GM18858 (cell line): ENCODE measurements around the gene SLC8B1.

ENCODE experiments used
- ATAC-seq: cut with Tn5 transposase; IDR thresholded peaks from one replicate; pipeline ENCODE4 v1.9.1; 2021; ENCODE audit not compliant: unreplicated experiment

SLC8B1 gene

GRCh38 chr12:113271853-113272561, 62.9 kb downstream of the SLC8B1 start:
- ATAC-seq, result no peak

- ATAC-seq, result no peak
Measured at GRCh38 chr12:113271466-113271852, 63.5 kb downstream of the SLC8B1 start.

GRCh38 chr12:113270709-113271009, 64.2 kb downstream of the SLC8B1 start:
- ATAC-seq, result no peak

DNA sequence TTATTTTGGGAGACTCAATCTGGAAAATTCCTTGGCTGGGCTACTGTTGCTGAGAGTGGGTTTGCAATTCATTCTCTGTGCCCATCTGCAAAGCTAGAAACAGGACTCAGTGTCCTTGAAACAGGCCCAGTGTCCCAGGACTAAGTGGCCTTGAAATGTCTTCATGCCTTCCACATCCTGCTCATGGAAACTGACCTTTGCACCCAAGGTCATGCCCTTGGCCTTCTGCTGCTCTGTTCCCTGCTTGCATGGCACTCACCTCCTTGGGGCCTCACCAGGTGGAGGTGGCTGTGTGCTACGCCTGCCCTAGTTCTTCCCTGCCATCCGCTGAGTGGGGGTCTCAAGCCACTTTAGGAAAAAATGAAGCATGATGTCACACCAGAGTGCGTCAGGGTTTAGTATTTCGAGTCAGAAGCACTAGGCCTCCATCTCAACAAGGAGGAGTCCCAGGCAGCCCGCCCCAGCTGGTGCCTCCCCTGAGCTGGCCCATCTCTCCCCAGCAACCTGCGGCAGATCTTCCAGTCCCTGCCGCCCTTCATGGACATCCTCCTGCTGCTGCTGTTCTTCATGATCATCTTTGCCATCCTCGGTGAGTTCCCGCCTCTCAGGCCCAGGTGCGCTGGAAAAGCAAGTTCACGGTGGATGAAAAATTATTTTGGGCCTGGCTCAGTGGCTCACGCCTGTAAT, 65.5 kb downstream of the SLC8B1 start:
- no peak for ATAC-seq

- no peak for ATAC-seq
Measured at GRCh38 chr12:113268621-113269020, 66.3 kb downstream of the SLC8B1 start.

GRCh38 chr12:113268136-113268535, 66.8 kb downstream of the SLC8B1 start:
- no peak for ATAC-seq

GRCh38 chr12:113267621-113268020, 67.3 kb downstream of the SLC8B1 start:
- ATAC-seq, result no peak

- ATAC-seq, result no peak
Measured at GRCh38 chr12:113266106-113266895, 68.6 kb downstream of the SLC8B1 start.

- ATAC-seq, result no peak
Measured at GRCh38 chr12:113263431-113263963, 71.4 kb downstream of the SLC8B1 start.

DNA sequence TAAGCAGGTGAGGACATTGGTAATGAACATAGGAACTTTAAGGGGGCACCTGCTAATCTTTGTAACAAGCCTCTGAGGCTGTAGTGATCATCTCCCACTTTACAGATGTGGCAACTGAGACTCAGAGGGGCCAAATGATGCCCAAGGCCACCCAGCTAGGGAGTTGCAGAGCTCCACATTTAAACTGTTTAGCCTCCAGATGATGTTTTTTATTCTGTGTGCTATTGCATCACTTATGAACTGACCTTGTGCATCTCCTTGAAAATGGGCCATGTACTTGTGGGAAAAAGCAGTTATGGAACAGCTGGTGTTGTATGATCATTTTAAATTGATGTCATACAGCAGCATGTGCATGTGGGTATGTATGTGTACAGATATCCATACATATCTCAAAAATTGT, 72.2 kb downstream of the SLC8B1 start:
- no peak for ATAC-seq

DNA sequence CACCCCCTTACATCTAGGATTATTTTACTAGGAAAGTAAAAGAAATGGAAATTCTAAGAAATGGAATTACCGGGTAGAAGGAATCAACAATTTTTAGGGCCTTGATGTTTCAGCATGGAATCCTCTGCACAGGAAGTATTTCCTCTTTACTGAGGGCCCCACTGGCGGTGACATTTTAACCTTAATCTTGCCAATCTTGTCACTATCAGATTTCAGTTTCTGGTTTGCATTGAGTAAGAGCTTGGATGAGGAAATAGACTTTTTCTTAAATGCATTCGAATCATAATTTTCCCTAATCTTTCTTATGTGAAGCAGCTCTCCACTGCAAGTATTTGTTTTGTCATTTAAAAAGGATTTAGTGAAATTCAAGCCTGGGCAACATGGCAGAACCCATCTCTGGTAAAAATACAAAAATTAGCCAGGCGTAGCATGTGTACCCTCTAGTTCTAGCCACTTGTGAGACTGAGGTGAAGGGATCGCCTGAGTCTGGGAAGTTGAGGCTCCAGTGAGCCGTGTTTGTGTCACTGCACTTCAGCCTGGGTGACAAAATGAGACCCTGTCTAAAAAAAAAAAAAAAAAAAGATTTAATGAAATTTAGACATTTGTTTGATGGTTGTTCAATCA, 73.0 kb downstream of the SLC8B1 start:
- ATAC-seq, result no peak

DNA sequence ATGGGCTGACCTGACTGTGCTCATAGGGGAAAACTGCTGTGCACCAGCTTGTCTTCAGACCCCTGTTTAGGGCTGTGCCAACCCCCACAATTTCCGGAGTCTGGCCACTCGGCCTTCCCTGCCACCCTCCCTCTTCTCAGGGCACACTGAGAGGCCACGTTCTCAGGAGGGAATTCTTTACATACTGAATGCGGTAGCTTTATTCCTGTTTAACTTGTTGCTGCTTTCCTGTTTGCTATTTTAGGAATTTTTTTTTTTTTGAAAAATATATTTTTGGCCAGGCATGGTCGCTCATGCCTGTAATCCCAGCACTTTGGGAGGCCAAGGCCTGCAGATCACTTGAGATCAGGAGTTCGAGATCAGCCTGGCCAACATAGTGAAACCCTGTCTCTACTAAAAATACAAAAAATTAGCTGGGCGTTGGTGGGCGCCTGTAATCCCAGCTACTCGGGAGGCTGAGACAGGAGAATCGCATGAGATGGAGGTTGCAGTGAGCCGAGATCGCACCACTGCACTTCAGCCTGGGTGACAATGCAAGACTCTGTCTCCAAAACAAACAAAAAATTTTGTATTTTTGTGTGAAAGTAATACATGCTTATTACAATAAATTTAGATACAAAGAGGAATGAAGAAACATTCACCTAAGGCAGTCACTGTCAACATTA, 74.1 kb downstream of the SLC8B1 start:
- no peak for ATAC-seq

DNA sequence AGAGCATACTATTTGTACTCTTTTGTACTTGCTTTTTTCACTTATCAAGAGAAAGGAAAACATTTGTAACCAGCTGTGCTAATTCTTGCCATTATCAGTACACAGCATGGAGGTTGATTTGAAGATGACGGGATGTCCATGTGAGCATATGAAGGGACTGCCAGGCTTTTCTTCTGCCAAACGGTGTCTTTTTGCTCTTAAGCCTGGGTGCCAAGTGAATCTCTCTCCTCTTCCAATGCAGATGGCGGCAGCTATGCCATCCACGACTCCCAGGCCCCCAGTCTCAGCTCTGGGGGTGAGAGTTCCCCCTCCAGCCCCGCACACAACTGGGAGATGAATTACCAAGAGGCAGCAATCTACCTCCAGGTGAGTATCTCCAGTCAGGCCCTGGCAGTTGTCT, 74.8 kb downstream of the SLC8B1 start:
- ATAC-seq, result no peak

DNA sequence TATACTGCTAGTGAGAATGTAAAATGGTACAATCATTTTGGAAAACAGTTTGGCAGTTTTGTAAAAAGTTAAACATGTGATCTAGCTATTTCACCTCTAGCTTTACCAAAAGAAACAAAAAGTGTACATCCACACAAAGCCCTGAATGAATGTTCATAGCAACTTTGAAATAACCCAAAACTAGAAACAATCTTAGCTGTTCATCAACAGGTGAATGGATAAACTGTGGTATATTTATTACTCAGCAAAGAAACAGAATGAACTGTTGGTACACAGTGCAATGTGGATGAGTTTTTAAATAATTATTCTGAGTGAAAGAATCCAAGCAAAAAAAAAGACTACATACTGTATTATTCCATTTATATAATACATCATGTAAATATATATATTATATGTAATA, 77.3 kb downstream of the SLC8B1 start:
- ATAC-seq, result no peak

DNA sequence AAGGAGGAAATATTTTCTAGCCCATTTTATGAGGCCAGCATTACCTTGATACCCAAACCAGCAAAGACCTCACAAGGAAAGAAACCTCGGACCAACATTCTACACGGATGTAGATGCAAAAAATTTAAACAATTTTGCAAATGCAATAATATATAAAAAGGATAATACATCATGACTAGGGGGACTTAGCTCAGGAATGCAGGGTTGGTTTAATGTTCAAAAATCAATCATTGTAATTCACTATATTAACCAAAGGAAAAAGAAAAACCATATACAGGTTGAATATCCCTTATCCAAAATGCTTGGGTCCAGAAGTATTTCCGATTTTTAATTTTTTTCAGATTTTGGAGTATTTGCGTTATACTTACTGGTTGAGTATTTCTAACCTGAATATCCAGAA, 80.6 kb downstream of the SLC8B1 start:
- ATAC-seq, result no peak

DNA sequence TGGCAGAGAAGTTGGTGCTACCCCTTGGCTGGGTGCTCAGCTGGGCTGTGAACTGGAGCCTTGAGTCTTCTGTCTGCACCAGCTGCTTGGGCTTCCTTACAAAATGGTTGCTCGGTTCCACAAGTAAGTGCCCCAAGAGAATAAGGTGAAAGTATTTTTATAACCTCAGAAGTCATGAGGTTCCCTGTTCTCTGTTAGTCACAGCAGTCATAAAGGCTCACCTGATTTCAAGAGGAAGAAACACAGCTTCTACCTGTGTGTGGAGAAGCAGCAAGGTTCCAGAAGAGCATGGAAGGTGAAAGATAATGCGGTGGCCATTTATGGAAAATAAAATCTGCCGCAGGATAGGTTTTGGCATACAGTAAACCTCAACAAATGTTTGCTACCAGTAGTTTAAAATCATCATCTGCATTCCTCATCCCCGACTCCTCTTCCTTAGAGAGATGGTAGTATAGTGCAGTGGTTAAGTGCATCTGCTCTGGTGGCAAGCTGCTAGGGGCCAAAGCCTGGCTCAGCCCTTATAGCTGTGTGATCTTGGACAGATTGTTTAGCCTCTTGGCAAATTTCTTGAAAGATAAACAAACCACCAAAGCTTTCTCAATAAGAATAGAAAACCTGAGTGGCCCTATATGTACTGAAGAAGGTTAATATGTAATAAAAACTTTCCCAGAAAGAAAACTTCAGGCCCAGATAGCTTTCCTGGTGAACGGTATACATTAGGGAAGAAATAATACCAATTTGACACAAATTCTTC, 81.2 kb downstream of the SLC8B1 start:
- no peak for ATAC-seq

DNA sequence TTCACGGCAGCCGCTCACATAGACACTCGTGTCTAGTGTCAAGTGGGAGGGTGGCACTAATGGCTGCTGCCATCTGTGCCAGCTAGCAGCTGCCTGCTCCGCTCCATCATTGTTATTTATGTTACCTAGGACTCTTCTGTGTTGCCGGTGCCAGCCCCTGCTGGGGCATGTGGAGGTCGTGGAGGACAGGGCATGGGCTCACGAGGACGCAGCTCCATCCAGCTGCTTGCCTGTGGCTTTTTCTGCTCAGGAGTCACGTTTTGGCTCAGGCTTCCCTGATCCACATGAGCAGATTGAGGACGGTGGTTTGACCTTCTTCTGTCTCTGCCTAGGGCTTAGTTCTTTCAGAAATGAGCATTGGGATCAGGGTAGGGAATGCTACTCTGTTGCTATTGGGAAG, 82.4 kb downstream of the SLC8B1 start:
- no peak for ATAC-seq

- ATAC-seq, result no peak
Measured at GRCh38 chr12:113251404-113252070, 83.4 kb downstream of the SLC8B1 start.

DNA sequence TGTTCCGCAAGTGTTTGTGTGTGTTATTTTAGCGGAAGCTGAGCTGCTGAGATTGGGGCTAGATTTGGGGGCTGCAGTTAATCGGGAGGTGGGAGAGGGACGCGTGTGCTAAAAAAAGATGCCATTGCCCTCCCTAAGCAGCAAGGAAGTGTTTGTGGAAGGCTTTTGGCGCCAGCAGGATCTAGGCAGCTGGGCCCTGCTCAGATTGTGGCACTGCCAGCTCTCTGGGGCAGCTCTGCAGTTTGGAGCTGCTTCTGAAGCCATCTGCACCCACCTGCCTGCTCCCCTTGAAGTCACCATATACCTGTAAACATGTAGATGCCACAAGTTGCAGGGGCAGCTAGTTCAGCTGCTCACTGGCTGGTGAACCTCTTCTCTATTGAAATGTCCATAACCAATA, 84.9 kb downstream of the SLC8B1 start:
- ATAC-seq, result no peak

DNA sequence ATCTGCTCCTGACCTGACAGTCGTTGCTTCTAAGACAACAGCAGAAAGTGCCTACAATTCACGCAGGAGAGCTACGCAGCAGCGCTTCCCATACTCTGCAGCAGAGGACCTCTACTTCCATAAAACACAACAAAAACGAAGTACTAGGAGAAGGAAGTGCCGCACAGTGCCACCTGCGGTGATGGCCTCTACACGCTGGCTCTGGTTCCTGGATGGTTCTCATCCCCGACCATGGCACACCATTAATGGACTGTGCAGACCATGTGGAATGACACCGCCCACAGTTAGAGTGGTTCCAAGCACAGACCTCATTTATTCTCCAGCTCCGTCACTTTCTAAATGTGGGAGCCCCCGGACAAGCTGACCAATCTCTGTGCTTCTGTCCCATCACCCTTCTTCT, 85.4 kb downstream of the SLC8B1 start:
- ATAC-seq, result no peak
